NCI-H2227 treated with DMSO at 0.1 percent for 48 hours (cell line): ENCODE measurements around the gene CLCNKB.

Source experiments
- DNase-seq: peaks from one replicate; lab custom pipeline; 2025; lab: John Stamatoyannopoulos, UW

CLCNKB gene

GRCh38 chr1:16095447-16095846 lies 51.9 kb downstream of the CLCNKB start:
- DNase-seq: no peak

GRCh38 chr1:16099412-16099811 lies 55.8 kb downstream of the CLCNKB start:
- no peak for DNase-seq

DNA sequence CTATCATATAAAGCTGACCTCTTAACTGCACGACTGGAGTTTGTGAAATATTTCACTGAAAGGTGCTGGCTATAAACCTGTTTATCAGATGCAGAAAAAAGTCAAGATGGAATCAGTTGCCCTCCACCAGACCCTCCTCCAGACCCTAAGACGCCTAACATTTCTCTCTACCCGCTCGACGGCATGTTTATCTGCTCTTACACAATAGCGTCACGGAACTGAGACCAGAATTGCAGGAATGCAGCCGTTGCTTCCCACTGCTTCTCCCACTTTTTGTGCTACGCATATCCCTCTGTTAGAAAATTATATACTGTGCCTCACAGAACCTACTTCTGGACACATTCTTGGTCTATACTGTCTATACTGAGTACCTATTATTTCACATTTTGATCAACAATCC lies 58.0 kb downstream of the CLCNKB start:
- no peak for DNase-seq
